ENCODE results near the gene GLDN. TPM values are rescaled to one million over a fixed set of nuclear protein-coding genes. Genes with fewer than 3 reads are reported as not detected.

GLDN gene
- total and polyA plus RNA-seq, 2 of the 4 experiments (the other 2 are of a cell fraction): under 0.01 TPM; not detected in 1

GRCh38 chr15:51314391-51315337, 26.8 kb upstream of the GLDN start:
- dilution Hi-C loops (cut with HindIII; ENCODE audit: low sequenced_read_pairs, unreplicated experiment): no loop called here
- H3K27ac ChIP-seq (ENCODE audit: insufficient read depth, low read length): no peak overlapping the region
- no peak overlapping the region for H3K23ac ChIP-seq (ENCODE audit: low read depth, low read length)
- H2BK20ac ChIP-seq (ENCODE audit: low read depth, low read length): no peak overlapping the region
- no peak overlapping the region for H4K8ac ChIP-seq (ENCODE audit: low read depth in 2 of 2, low read length in 2 of 2)
- ChIA-PET CTCF (no interaction called here), POLR2A (ENCODE audit: unreplicated experiment) (no interaction called here)
- no peak overlapping the region for H3K9ac ChIP-seq (ENCODE audit: low read depth, low read length)
- peaks cover 16% of the 10 kb centered on the region; the same call in 1 of the 2 replicates for H3K4me1 ChIP-seq (ENCODE audit: control insufficient read depth, insufficient read depth, low read length)
- H3K4ac ChIP-seq (ENCODE audit: low read depth, low read length): no peak overlapping the region
- in situ Hi-C loops (cut with MboI; ENCODE audit: low sequenced_read_pairs): no loop called here
- H3K18ac ChIP-seq (ENCODE audit: low read depth, low read length): no peak overlapping the region
- H2AK5ac ChIP-seq (ENCODE audit: low read depth, low read length): no peak overlapping the region
- BruUV-seq (replicated peaks): no TSS peak
- H3K9me1 ChIP-seq (ENCODE audit: insufficient read depth, low read length): no peaks in the 10 kb centered on the region
- H2AK9ac ChIP-seq (replicated peaks; ENCODE audit: low read depth, low read length, poor library complexity): no peak overlapping the region
- H3K79me1 ChIP-seq (ENCODE audit: low read depth in 1 of 2, low read length in 2 of 2): no peaks in the 10 kb centered on the region
- H3K4me3 ChIP-seq (ENCODE audit: insufficient read depth, low read depth, low read length): no peak overlapping the region
- no peaks in the 10 kb centered on the region for H3K9me3 ChIP-seq (ENCODE audit: control insufficient read depth, insufficient read depth, low read length)
- H3K4me2 ChIP-seq (ENCODE audit: low read depth, low read length): no peak overlapping the region
- no peak overlapping the region for H3K14ac ChIP-seq (replicated peaks; ENCODE audit: low read depth, low read length)
- no peak overlapping the region for H2AFZ ChIP-seq (replicated peaks; ENCODE audit: low read length, poor library complexity)
- H2BK5ac ChIP-seq (ENCODE audit: low read depth, low read length, poor library complexity, severe bottlenecking): no peak overlapping the region
- H3K56ac ChIP-seq (ENCODE audit: extremely low read depth, insufficient read depth, low read length): no peak overlapping the region
- intact Hi-C loops (cut with micrococcal nuclease): no loop called here
- peaks cover 8% of the 10 kb centered on the region for H3K27me3 ChIP-seq (ENCODE audit: control insufficient read depth, insufficient read depth, low read length)
- TF ChIP-seq RAD21 (IDR thresholded peaks at IDR 0.05; ENCODE audit: low read length) (no peak), ELK1 (IDR thresholded peaks at IDR 0.05; ENCODE audit: borderline replicate concordance, low read depth, low read length) (no peak), CHD1 (IDR thresholded peaks at IDR 0.05; ENCODE audit: low read depth, low read length) (no peak), NFE2L2 (IDR thresholded peaks at IDR 0.05; ENCODE audit: low read depth, low read length) (no peak), MAZ (IDR thresholded peaks at IDR 0.05; ENCODE audit: borderline replicate concordance, low read depth, low read length) (no peak), POLR2A (IDR thresholded peaks at IDR 0.05; ENCODE audit: low read depth, low read length) (no peak), USF2 (IDR thresholded peaks at IDR 0.05; ENCODE audit: low read depth, low read length) (no peak), BHLHE40 (IDR thresholded peaks at IDR 0.05; ENCODE audit: low read depth, low read length) (no peak), MAFK (IDR thresholded peaks at IDR 0.05; ENCODE audit: low read depth, low read length) (no peak), RFX5 (IDR thresholded peaks at IDR 0.05; ENCODE audit: low read depth, low read length) (no peak)
- TF ChIP-seq, protein P1, sequence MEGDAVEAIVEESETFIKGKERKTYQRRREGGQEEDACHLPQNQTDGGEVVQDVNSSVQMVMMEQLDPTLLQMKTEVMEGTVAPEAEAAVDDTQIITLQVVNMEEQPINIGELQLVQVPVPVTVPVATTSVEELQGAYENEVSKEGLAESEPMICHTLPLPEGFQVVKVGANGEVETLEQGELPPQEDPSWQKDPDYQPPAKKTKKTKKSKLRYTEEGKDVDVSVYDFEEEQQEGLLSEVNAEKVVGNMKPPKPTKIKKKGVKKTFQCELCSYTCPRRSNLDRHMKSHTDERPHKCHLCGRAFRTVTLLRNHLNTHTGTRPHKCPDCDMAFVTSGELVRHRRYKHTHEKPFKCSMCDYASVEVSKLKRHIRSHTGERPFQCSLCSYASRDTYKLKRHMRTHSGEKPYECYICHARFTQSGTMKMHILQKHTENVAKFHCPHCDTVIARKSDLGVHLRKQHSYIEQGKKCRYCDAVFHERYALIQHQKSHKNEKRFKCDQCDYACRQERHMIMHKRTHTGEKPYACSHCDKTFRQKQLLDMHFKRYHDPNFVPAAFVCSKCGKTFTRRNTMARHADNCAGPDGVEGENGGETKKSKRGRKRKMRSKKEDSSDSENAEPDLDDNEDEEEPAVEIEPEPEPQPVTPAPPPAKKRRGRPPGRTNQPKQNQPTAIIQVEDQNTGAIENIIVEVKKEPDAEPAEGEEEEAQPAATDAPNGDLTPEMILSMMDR (conservative IDR thresholded peaks at IDR 0.05; ENCODE audit: low read depth, low read length): no peak
- no peak overlapping the region for H2BK120ac ChIP-seq (ENCODE audit: low read depth, low read length)
- H4K91ac ChIP-seq (ENCODE audit: insufficient read depth, low read depth, low read length): no peak overlapping the region
- H3K36me3 ChIP-seq (ENCODE audit: control insufficient read depth, insufficient read depth, low read length): no peaks in the 10 kb centered on the region
- H4K20me1 ChIP-seq (ENCODE audit: insufficient read depth, low read length): no peaks in the 10 kb centered on the region
- WGBS, 2 experiments (ENCODE audit: extremely low coverage in 2 of 2, insufficient read length in 1 of 2): 84% methylated on average over 7 of the region's 10 CpGs; no CpG with 5 or more reads in 1 of the 2 experiments
- ATAC-seq (ENCODE audit: low read depth): no peak
- no peak overlapping the region for H2BK15ac ChIP-seq (ENCODE audit: low read depth, low read length)
- H4K5ac ChIP-seq (ENCODE audit: low read depth, low read length): no peak overlapping the region
- DNase-seq: no peak
